GM12864 (cell line): ENCODE data around the gene ERC2.

ENCODE experiments used
- DNase-seq: peaks from one replicate; pipeline ENCODE4 v3.0.0-alpha.2; 2011; ENCODE audit warnings: low read depth
- H3K4me3 ChIP-seq: 2 replicates; pipeline ENCODE4 v1.5.1; 2011; ENCODE audit warnings: mild to moderate bottlenecking, low read depth, low read length, control low read depth
- CTCF ChIP-seq: IDR thresholded peaks from 2 replicates; pipeline ENCODE4 v1.5.1; 2011; ENCODE audit warnings: low read depth, mild to moderate bottlenecking, moderate library complexity, low read length, control low read depth, inconsistent platforms; ENCODE audit errors: missing control alignments

ERC2 gene

GRCh38 chr3:56126632-56127031 is 341.6 kb downstream of the ERC2 start:
- DNase-seq, result no peak
- no peak overlapping the region for H3K4me3 ChIP-seq
- TF ChIP-seq CTCF, result no peak

GRCh38 chr3:56125358-56126005 is 342.8 kb downstream of the ERC2 start:
- H3K4me3 ChIP-seq, result no peak overlapping the region
- no peak for DNase-seq
- TF ChIP-seq CTCF, result no peak

GRCh38 chr3:56124546-56124945 is 343.7 kb downstream of the ERC2 start:
- TF ChIP-seq CTCF, result no peak
- no peak for DNase-seq
- no peak overlapping the region for H3K4me3 ChIP-seq

- no peak for DNase-seq
- no peak overlapping the region for H3K4me3 ChIP-seq
- no peak for TF ChIP-seq CTCF
Measured at GRCh38 chr3:56123487-56123886, 344.8 kb downstream of the ERC2 start.

- DNase-seq, result no peak
- no peak overlapping the region for H3K4me3 ChIP-seq
- TF ChIP-seq CTCF, result no peak
Measured at GRCh38 chr3:56122911-56123310, 345.4 kb downstream of the ERC2 start.

GRCh38 chr3:56121716-56122115 is 346.6 kb downstream of the ERC2 start:
- DNase-seq, result no peak
- no peak overlapping the region for H3K4me3 ChIP-seq
- TF ChIP-seq CTCF, result no peak

GRCh38 chr3:56119575-56120349 is 348.5 kb downstream of the ERC2 start:
- no peak overlapping the region for H3K4me3 ChIP-seq
- TF ChIP-seq CTCF, result no peak
- no peak for DNase-seq
